ENCODE measurements around the gene LRP5.

Gene LRP5

DNA sequence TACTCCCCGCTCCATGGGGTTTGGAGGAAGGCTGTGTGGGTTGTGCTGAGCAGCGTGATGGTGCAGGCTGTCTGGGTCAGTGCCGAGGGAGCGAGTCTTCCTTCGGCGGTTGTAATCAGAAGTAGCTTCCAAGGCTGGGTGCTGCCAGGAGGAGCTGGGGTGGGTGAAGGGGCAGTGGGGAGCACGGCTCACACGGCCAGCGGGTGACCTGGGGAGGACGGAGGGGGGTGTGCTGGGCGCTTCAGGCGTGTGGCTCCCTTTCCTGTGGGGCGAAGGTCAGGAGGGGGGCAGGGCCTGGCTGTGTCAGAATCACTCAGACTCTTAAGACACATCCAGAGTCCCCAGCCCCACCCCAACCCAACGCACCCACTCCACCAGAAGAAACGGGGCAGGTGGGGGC lies 60.2 kb downstream of the LRP5 start:
- TF ChIP-seq, protein P1, sequence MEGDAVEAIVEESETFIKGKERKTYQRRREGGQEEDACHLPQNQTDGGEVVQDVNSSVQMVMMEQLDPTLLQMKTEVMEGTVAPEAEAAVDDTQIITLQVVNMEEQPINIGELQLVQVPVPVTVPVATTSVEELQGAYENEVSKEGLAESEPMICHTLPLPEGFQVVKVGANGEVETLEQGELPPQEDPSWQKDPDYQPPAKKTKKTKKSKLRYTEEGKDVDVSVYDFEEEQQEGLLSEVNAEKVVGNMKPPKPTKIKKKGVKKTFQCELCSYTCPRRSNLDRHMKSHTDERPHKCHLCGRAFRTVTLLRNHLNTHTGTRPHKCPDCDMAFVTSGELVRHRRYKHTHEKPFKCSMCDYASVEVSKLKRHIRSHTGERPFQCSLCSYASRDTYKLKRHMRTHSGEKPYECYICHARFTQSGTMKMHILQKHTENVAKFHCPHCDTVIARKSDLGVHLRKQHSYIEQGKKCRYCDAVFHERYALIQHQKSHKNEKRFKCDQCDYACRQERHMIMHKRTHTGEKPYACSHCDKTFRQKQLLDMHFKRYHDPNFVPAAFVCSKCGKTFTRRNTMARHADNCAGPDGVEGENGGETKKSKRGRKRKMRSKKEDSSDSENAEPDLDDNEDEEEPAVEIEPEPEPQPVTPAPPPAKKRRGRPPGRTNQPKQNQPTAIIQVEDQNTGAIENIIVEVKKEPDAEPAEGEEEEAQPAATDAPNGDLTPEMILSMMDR (conservative IDR thresholded peaks at IDR 0.05): no peak
- peak overlapping the region; percentile 100 for H3K27ac ChIP-seq

DNA sequence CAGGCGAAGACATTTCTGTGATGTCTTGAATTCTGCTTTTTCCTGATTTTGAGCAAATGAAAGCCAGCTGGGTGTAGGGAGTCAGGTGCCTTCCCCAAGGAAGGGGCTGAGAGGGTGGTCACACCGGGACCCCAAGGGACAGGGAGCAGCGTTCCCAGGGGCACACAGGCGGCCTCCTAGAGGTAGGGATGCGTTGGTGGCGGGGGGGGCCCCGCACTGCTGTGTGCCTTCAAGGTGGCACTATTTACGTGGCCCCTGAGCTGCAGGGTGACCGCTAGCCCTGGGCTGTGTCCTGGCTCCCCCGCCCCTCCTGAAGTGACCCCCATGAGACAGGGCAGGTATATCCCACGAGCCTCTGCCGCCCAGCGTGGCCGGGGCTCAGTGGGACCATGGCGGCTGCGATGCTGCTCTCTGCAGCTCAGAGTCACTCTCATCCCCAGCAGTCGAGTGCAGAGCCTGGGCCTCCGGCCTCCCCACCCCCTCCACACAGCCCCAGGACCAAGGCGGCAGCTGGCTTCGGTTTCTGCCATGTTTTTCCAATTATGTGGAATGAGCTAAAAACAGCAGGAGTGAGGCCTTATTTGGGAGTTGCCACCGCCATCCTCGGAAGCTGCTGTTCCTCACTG lies 60.9 kb downstream of the LRP5 start:
- peak overlapping the region; percentile 100 for H3K27ac ChIP-seq
- TF ChIP-seq, protein P1 (conservative IDR thresholded peaks at IDR 0.05): no peak

DNA sequence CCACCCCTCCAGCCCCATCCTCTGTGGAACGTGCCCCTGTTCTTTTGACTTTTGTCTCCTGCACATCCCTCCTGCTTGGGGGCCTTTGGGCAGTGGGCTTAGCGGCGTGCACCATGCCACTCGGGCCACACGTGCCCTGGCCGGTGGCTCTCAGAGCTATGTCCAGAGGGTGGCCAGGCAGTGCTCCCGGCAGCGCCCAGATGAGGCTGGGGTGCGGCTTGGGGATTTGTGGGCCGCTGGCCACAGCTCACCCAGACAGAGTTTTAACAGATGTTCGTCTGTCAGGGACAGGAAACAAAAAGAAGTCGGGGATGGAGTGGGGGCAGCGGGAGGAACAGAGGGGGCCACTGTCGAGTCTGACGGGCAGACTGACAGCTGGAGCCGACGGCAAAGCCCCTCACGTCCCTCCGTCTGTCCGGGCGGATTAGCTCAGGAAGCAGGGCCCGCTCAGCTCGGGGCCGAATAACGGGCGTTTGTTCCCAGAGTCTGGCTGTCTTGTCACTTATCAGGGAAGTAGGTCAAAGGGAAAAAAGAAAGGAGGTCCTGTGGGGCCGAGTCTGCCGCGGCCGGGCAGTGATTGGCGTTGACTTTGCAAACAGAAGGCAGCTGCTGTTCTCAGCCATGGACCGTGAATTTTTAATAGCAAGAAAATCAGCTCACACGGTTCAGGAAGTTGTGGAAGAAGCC lies 61.6 kb downstream of the LRP5 start:
- H3K27ac ChIP-seq: peak overlapping the region; percentile 100
- TF ChIP-seq, protein P1 (conservative IDR thresholded peaks at IDR 0.05): no peak

DNA sequence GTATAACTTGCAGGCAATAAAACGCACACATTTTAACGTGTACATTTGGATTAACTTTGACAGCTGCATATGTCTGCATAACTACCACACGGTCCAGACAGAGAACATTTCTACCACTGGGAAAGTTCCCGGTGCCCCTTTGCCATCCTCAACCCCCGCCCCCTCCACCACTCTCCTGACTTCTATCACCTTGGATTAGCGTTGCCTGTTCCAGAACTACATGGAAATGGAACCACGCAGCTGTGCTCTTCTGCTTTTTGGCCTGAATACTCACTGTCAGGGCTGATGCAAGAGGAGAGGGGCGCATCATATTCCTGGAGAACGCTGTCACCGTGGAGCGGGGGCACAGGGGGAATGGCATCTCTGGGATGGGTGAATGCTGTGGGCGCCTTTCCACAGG lies 62.1 kb downstream of the LRP5 start:
- TF ChIP-seq, protein P1 (conservative IDR thresholded peaks at IDR 0.05): no peak
- peak overlapping the region; percentile 100 for H3K27ac ChIP-seq

DNA sequence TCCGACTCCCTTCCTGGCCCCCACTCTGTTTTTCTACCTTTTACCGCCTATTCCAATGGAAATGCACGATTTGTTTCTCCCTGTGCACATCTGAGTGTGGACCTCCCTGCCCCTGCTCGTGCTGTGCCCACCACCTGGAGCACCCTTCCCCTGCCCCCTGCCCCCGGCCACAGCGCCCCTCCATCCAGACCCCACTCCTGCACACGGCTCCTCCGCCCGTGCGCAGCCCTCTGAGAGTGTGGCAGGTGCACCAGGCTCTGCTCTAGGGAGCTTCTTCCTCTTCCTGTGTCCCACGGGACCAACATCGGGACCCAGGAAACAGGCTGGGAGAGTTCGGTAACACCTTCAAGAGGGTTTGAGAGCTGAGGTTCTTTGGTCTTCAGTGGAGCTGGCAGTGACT lies 62.9 kb downstream of the LRP5 start:
- H3K27ac ChIP-seq: peak overlapping the region; percentile 100
- TF ChIP-seq, protein P1 (conservative IDR thresholded peaks at IDR 0.05): no peak

DNA sequence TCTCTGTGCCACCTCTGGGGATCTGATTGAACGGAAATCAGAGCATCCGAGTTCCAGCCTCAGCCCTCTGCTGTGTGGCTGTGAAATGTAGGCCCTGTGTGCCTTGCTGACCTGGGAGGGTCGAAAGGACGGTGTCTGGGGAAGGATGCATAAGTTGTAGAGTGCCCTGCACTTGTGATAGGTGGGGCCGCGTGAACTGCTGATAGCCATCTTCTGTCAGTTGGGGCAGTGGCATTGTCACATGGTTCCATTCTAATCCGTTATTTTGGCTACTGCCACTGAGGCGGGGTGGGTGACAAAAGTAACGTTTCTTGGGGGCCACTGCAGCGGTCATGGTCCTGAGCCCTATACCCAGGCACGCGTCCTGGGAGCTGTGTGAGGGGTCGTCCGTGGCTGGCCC lies 63.4 kb downstream of the LRP5 start:
- TF ChIP-seq, protein P1 (conservative IDR thresholded peaks at IDR 0.05): no peak
- H3K27ac ChIP-seq: peak overlapping the region; percentile 100

DNA sequence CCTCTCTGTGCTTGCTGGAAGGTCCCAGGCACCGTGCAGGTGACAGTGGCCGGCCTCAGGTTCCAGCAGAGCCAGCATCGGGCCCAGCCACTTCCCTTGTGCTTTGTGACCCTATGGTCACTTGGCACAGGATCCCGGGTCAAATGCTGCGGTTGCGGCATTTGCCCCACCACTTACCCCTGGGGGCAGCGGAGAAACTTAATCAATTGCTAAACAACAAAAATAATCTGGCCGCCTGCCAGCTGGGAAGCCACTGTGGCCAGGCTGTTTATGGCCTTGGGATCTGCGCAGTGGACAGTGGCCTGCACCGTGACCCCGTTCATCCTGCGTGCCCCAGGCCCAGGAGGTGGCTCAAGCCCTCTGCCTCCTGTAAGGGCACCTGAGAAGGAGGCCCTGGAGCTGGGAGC lies 65.0 kb downstream of the LRP5 start:
- TF ChIP-seq, protein P1 (conservative IDR thresholded peaks at IDR 0.05): no peak
- H3K27ac ChIP-seq: peak overlapping the region; percentile 100; the same call in 1 of the 2 replicates

All from VCaP (cell line).